ENCODE results near the gene TADA2A. TPM values are rescaled to one million over a fixed set of nuclear protein-coding genes. Genes with fewer than 3 reads are reported as not detected.
"Not testable (repeated sequence)": the region's sequence is repeated elsewhere in the genome, so short reads cannot be mapped to it uniquely, and the experiment has no call there.

Gene TADA2A
- total RNA-seq, 2 experiments from 2014 or later = 35.8 to 46.3 TPM

GRCh38 chr17:37399265-37399803, 7.4 kb upstream of the TADA2A start:
- ChIA-PET POLR2A (no interaction called here), CTCF (ENCODE audit: unreplicated experiment) (no interaction called here)
- no peaks in the 10 kb centered on the region for H3K79me2 ChIP-seq (ENCODE audit: insufficient read depth, low read depth, low read length)
- no peak for DNase-seq (ENCODE audit: low spot score)
- H3K4me2 ChIP-seq (ENCODE audit: low read length) = no peak overlapping the region
- H2AFZ ChIP-seq (ENCODE audit: low read length) = no peak overlapping the region
- H3K4me1 ChIP-seq (ENCODE audit: insufficient read depth, low read length, poor library complexity, severe bottlenecking) = peaks cover 3% of the 10 kb centered on the region
- peaks cover 5% of the 10 kb centered on the region; the same call in 1 of the 2 replicates for H3K36me3 ChIP-seq (ENCODE audit: insufficient read depth, low read length)
- H3K27ac ChIP-seq (ENCODE audit: low read depth, low read length, poor library complexity, severe bottlenecking) = no peak overlapping the region
- no TSS peak for BruUV-seq (replicated peaks)
- TF ChIP-seq EZH2phosphoT487 (IDR thresholded peaks at IDR 0.05; ENCODE audit: borderline replicate concordance, low read depth, low read length) (no peak), CTCF (conservative IDR thresholded peaks at IDR 0.05; ENCODE audit: low read length) (no peak)
- intact Hi-C loops (cut with micrococcal nuclease; ENCODE audit: unreplicated experiment) = no loop called here
- no peaks in the 10 kb centered on the region; the same call in 1 of the 2 replicates for H4K20me1 ChIP-seq (ENCODE audit: insufficient read depth, low read length)
- no peak overlapping the region for H3K4me3 ChIP-seq (ENCODE audit: low read depth, low read length, poor library complexity, severe bottlenecking)
- H3K9me2 ChIP-seq (ENCODE audit: insufficient read depth, low read length) = no peaks in the 10 kb centered on the region
- H3K9me3 ChIP-seq (ENCODE audit: low read length) = no peaks in the 10 kb centered on the region

- Histone ChIP-seq H3K9me3 (ENCODE audit: low read length) (no peaks in the 10 kb centered on the region), H4K20me1 (ENCODE audit: insufficient read depth, low read length) (no peaks in the 10 kb centered on the region; the same call in 1 of the 2 replicates), H3K27ac (ENCODE audit: low read depth, low read length, poor library complexity, severe bottlenecking) (no peak overlapping the region), H3K36me3 (ENCODE audit: insufficient read depth, low read length) (peaks cover 5% of the 10 kb centered on the region; the same call in 1 of the 2 replicates), H3K79me2 (ENCODE audit: insufficient read depth, low read depth, low read length) (peaks cover 8% of the 10 kb centered on the region), H3K4me1 (ENCODE audit: insufficient read depth, low read length, poor library complexity, severe bottlenecking) (peaks cover 12% of the 10 kb centered on the region), H3K4me2 (ENCODE audit: low read length) (no peak overlapping the region), H3K9me2 (ENCODE audit: insufficient read depth, low read length) (no peaks in the 10 kb centered on the region), H2AFZ (ENCODE audit: low read length) (no peak overlapping the region), H3K4me3 (ENCODE audit: low read depth, low read length, poor library complexity, severe bottlenecking) (no peak overlapping the region)
- no peak for TF ChIP-seq EZH2phosphoT487 (IDR thresholded peaks at IDR 0.05; ENCODE audit: borderline replicate concordance, low read depth, low read length)
- TF ChIP-seq CTCF (conservative IDR thresholded peaks at IDR 0.05; ENCODE audit: low read length) = no peak
- POLR2A ChIA-PET = interaction anchor here (0.7 kb wide), 1 partner anchor 919 kb away, joined by 4 read pairs; no protein-coding TSS in a partner anchor
- CTCF ChIA-PET (ENCODE audit: unreplicated experiment) = no interaction called here
- intact Hi-C loops (cut with micrococcal nuclease; ENCODE audit: unreplicated experiment) = no loop called here
- BruUV-seq (replicated peaks) = no TSS peak
- DNase-seq (ENCODE audit: low spot score) = no peak
Observed at GRCh38 chr17:37400505-37400904, 6.2 kb upstream of the TADA2A start.

GRCh38 chr17:37405522-37405921, 1.2 kb upstream of the TADA2A start:
- H3K9me3 ChIP-seq (ENCODE audit: low read length); intact Hi-C loops (cut with micrococcal nuclease; ENCODE audit: unreplicated experiment); H2AFZ ChIP-seq (ENCODE audit: low read length); H3K9me2 ChIP-seq (ENCODE audit: insufficient read depth, low read length); H3K27ac ChIP-seq (ENCODE audit: low read depth, low read length, poor library complexity, severe bottlenecking); DNase-seq (ENCODE audit: low spot score); CTCF ChIA-PET (ENCODE audit: unreplicated experiment); BruUV-seq (replicated peaks); H4K20me1 ChIP-seq (ENCODE audit: insufficient read depth, low read length): not testable (repeated sequence)
- H3K4me2 ChIP-seq (ENCODE audit: low read length) = peak overlapping the region; percentile 84
- peaks cover 40% of the 10 kb centered on the region for H3K79me2 ChIP-seq (ENCODE audit: insufficient read depth, low read depth, low read length)
- POLR2A ChIA-PET = interaction anchor here (0.7 kb wide), 1 partner anchor 1454 kb away, joined by 3 read pairs; no protein-coding TSS in a partner anchor
- peaks cover 24% of the 10 kb centered on the region for H3K4me1 ChIP-seq (ENCODE audit: insufficient read depth, low read length, poor library complexity, severe bottlenecking)
- peak overlapping the region; percentile 97 for H3K4me3 ChIP-seq (ENCODE audit: low read depth, low read length, poor library complexity, severe bottlenecking)
- H3K36me3 ChIP-seq (ENCODE audit: insufficient read depth, low read length) = peaks cover 22% of the 10 kb centered on the region
